Gastrocnemius medialis (tissue), 4 donors: Measurements from ENCODE around the gene SMIM29. TPM values are rescaled to one million over a fixed set of nuclear protein-coding genes. Genes with fewer than 3 reads are reported as not detected.

Experiments
- ATAC-seq, 2 donors: fragments of 150-250 bp; one replicate each; pipeline ENCODE4 v1.9.1; 2016
- DNase-seq, 2 donors: peaks; one replicate each; pipeline ENCODE4 v3.0.0-alpha.2; 2019
- H3K27ac ChIP-seq, 4 donors: fragments of 200-600 bp; sonication (generic); 1 replicate in 1 of 4; 2 replicates in 3 of 4; pipeline ENCODE4 v1.5.1; 2016 to 2018; ENCODE audit warnings: mild to moderate bottlenecking in 2 of 4, moderate library complexity in 1 of 4
- H3K27me3 ChIP-seq, 3 donors: fragments of 200-600 bp; sonication (generic) in 2 of 3; 1 replicate in 1 of 3; 2 replicates in 2 of 3; pipeline versions ENCODE4 v1.5.1 to v1.6.0; 2016 to 2019; ENCODE audit warnings: mild to moderate bottlenecking in 1 of 3, moderate library complexity in 1 of 3
- H3K36me3 ChIP-seq, 2 donors: fragments of 200-600 bp; sonication (generic) in 1 of 2; one replicate each; pipeline ENCODE4 v1.5.1; 2017 to 2018
- H3K4me1 ChIP-seq, 2 donors: fragments of 200-600 bp; sonication (generic) in 1 of 2; one replicate each; pipeline ENCODE4 v1.5.1; 2016 to 2017; ENCODE audit warnings: mild to moderate bottlenecking in 2 of 2
- H3K4me3 ChIP-seq, 4 donors: fragments of 200-600 bp; sonication (generic) in 3 of 4; 1 replicate in 1 of 4; 2 replicates in 3 of 4; pipeline ENCODE4 v1.5.1; 2016 to 2019; ENCODE audit warnings: mild to moderate bottlenecking in 2 of 4
- H3K9me3 ChIP-seq, 3 donors: fragments of 200-600 bp; sonication (generic) in 2 of 3; 1 replicate in 1 of 3; 2 replicates in 2 of 3; pipeline ENCODE4 v1.5.1; 2016 to 2019
- POLR2A ChIP-seq, 2 donors: fragments of 450-650 bp; IDR thresholded peaks; one replicate each; pipeline ENCODE4 v1.6.1; 2017; ENCODE audit warnings: antibody characterized with exemption in 2 of 2, mild to moderate bottlenecking in 2 of 2, moderate library complexity in 2 of 2
- in situ Hi-C, 4 donors: fragments of 200-750 bp; cut with MboI; loops; one replicate each; pipeline versions ENCODE4 v1.15.0 to v1.8.0; 2017; ENCODE audit warnings: low sequenced_read_pairs in 4 of 4
- intact Hi-C: fragments of 100-400 bp; cut with DNase I; formaldehyde crosslinking; loops from one replicate; pipeline ENCODE4 v1.15.1; 2023; ENCODE audit warnings: low total_unique reads
- total RNA-seq, 4 donors: library from RNA; depleted of rRNA; stranded (reverse); fragments of >200 nt; gene quantifications; one replicate each; pipeline versions ENCODE4 v1.1.0 to v1.2.3, GENCODE V29; 2016
- TF ChIP-seq, protein P1 (sequence below), 5 experiments: fragments of 450-650 bp in 3 of 5; fragments of 200-600 bp in 2 of 5; sonication (generic) in 2 of 5; IDR thresholded peaks in 4 of 5; conservative IDR thresholded peaks in 1 of 5; 1 replicate in 4 of 5; 2 replicates in 1 of 5; pipeline ENCODE4 v1.5.1; 2016 to 2019; ENCODE audit warnings: antibody characterized with exemption in 5 of 5, mild to moderate bottlenecking in 3 of 5, moderate library complexity in 3 of 5

The SMIM29 gene
- total RNA-seq, 4 donors from 2014 or later: 21.4 to 39.5 (median 33.4) TPM

DNA sequence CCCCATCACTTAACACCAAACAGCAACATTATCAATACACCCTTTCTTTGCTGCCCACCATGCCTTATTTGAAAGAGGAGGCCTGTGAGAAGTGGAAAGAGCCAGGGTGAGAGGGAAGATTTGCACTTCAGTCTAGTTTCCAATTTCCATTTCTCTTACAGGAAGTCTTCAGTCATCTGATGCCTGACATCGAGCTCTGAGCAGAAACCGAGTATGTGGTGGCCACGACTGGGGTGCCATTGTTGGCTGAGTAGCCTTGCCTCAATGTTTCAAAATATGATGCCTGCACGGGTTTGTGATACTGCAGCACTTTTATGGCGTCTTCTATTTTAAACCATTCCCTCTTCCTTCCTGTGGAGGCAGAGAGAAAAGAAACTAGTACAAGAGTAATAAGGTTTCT, 39.8 kb upstream of the SMIM29 start:
- intact Hi-C loops: no loop called here

GRCh38 chr6:34285448-34286164, 36.8 kb upstream of the SMIM29 start:
- no peak for TF ChIP-seq POLR2A (IDR thresholded peaks at IDR 0.05)
- TF ChIP-seq, protein P1, sequence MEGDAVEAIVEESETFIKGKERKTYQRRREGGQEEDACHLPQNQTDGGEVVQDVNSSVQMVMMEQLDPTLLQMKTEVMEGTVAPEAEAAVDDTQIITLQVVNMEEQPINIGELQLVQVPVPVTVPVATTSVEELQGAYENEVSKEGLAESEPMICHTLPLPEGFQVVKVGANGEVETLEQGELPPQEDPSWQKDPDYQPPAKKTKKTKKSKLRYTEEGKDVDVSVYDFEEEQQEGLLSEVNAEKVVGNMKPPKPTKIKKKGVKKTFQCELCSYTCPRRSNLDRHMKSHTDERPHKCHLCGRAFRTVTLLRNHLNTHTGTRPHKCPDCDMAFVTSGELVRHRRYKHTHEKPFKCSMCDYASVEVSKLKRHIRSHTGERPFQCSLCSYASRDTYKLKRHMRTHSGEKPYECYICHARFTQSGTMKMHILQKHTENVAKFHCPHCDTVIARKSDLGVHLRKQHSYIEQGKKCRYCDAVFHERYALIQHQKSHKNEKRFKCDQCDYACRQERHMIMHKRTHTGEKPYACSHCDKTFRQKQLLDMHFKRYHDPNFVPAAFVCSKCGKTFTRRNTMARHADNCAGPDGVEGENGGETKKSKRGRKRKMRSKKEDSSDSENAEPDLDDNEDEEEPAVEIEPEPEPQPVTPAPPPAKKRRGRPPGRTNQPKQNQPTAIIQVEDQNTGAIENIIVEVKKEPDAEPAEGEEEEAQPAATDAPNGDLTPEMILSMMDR (IDR thresholded peaks at IDR 0.05 in 4 of 5, conservative IDR thresholded peaks at IDR 0.05 in 1 of 5): no peak
- intact Hi-C loops: no loop called here
- in situ Hi-C loops: loop anchor here in 1 of 4 donors (25.0 kb wide), 1 partner anchor 548 kb away; the partner anchor contains the start of gene IP6K3

More for the DNA sequence above, 39.8 kb upstream of the SMIM29 start:
- TF ChIP-seq, protein P1 (IDR thresholded peaks at IDR 0.05 in 4 of 5, conservative IDR thresholded peaks at IDR 0.05 in 1 of 5): no peak
- TF ChIP-seq POLR2A (IDR thresholded peaks at IDR 0.05): no peak
- DNase-seq: no peak
- Histone ChIP-seq H3K27ac (peak overlapping the region; percentile 51 to 90 (median 76)), H3K4me3 (no peak overlapping the region), H3K27me3 (no peaks in the 10 kb centered on the region), H3K36me3 (peaks cover 0 to 17% of the 10 kb centered on the region in 2 donors), H3K9me3 (no peaks in the 10 kb centered on the region), H3K4me1 (peaks cover 38 to 59% of the 10 kb centered on the region in 2 donors)
- in situ Hi-C loops: loop anchor here in 1 of 4 donors (25.0 kb wide), 1 partner anchor 551 kb away; the partner anchor contains the start of gene IP6K3
- peak; percentile 23 to 35 for ATAC-seq

DNA sequence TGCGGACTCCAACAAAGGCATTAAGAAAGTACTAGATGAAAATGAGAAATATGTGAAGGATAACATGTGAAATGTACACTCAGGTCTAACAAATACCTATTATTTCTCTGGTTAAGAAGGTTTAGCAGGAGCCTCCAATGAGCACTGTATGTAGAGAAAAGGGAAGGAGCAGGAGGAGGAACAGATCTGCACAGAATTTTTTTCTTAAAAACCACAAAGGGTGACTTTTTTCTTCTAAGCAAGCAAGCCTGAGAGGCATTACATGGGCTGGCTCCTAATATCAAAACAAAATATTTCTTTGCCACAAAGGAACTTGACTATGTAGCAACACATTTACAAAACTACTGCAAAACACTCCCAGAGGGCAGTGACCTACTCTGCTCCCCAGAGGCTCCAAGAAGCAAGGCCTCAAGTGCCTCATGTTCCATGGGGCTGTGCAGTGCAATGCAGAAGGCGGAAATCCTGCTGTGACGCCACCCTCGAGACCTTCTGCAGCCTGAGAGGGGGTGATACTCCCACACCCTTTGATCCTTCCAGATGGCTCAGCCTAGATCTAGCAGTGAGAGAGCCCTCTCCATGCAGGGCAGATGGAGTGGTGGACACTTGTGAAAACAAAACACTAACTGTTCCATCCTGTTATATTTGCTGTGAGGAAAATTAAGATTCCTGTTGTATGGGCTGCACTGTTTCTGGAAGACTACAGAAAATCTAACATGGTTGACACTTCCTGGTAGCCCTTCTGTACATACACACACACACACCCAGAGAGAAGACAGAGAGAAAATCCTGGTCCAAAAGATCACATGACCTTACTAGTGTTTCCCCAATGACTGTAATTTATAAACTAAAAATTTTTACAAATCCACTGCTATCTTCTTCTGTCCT, 36.0 kb upstream of the SMIM29 start:
- no peaks in the 10 kb centered on the region for H3K36me3 ChIP-seq
- in situ Hi-C loops: loop anchor here in 1 of 4 donors (25.0 kb wide), 1 partner anchor 548 kb away; the partner anchor contains the start of gene IP6K3
- no peaks in the 10 kb centered on the region for H3K9me3 ChIP-seq
- no peak overlapping the region for H3K4me3 ChIP-seq
- peak; percentile 41 to 58 for DNase-seq
- TF ChIP-seq POLR2A (IDR thresholded peaks at IDR 0.05): no peak
- peak overlapping the region; percentile 15 to 60 (median 40) for H3K27ac ChIP-seq
- peaks cover 29 to 73% of the 10 kb centered on the region in 2 donors for H3K4me1 ChIP-seq
- intact Hi-C loops: no loop called here
- ATAC-seq: peak; percentile 20 to 32
- H3K27me3 ChIP-seq: no peaks in the 10 kb centered on the region

More at GRCh38 chr6:34285448-34286164, 36.8 kb upstream of the SMIM29 start:
- H3K27me3 ChIP-seq: no peaks in the 10 kb centered on the region
- ATAC-seq (no peak), DNase-seq (no peak)
- H3K36me3 ChIP-seq: no peaks in the 10 kb centered on the region
- no peaks in the 10 kb centered on the region for H3K9me3 ChIP-seq
- H3K4me3 ChIP-seq: no peak overlapping the region
- peaks cover 32 to 70% of the 10 kb centered on the region in 2 donors for H3K4me1 ChIP-seq
- peak overlapping the region; percentile 15 to 60 (median 40) for H3K27ac ChIP-seq

DNA sequence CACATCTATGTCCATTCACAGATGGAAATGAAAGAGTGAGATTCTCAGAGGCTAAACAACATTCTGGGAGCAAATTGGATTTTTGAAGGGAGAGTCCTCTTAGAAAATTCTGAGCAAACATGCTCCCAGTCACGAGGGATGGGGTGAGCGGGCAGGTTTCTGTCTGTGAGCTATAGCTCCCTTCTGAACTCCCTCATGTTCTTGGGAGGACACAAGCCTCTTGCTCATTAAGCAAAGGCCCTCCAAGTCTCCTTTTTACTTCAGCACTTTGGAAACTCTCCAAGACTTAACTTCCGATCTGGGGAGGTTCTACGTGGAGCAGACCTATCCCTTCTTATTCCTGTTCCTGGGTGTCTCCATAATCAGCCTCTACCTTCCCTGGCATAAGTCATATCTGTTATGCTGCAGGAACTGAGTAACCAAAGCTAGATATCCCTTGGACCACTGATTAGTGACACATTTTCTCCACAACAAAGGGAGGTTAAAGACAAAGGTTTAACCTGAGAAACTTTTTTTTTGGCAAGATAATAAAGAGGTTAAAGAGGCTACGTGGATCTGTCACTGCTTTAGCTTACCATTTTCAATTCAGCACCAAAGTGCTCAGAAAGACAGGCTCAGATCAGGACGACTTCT, 33.0 kb upstream of the SMIM29 start:
- DNase-seq (no peak), ATAC-seq (no peak)
- in situ Hi-C loops: loop anchor here in 1 of 4 donors (25.0 kb wide), 1 partner anchor 545 kb away; the partner anchor contains the start of gene IP6K3
- peaks cover 41 to 76% of the 10 kb centered on the region in 2 donors for H3K4me1 ChIP-seq
- H3K27ac ChIP-seq: peak overlapping the region; percentile 26 to 99 (median 95)
- H3K4me3 ChIP-seq: no peak overlapping the region
- no peaks in the 10 kb centered on the region for H3K27me3 ChIP-seq
- TF ChIP-seq POLR2A (IDR thresholded peaks at IDR 0.05): no peak
- TF ChIP-seq, protein P1 (IDR thresholded peaks at IDR 0.05 in 4 of 5, conservative IDR thresholded peaks at IDR 0.05 in 1 of 5): no peak
- H3K9me3 ChIP-seq: no peaks in the 10 kb centered on the region
- intact Hi-C loops: no loop called here
- H3K36me3 ChIP-seq: no peaks in the 10 kb centered on the region
